ENCODE results near the gene CCSER2.
A peak's percentile ranks its signal among the peaks of the same experiment; 100 is the strongest.
"Not testable (repeated sequence)": the region's sequence is repeated elsewhere in the genome, so short reads cannot be mapped to it uniquely, and the experiment has no call there.

The CCSER2 gene

DNA sequence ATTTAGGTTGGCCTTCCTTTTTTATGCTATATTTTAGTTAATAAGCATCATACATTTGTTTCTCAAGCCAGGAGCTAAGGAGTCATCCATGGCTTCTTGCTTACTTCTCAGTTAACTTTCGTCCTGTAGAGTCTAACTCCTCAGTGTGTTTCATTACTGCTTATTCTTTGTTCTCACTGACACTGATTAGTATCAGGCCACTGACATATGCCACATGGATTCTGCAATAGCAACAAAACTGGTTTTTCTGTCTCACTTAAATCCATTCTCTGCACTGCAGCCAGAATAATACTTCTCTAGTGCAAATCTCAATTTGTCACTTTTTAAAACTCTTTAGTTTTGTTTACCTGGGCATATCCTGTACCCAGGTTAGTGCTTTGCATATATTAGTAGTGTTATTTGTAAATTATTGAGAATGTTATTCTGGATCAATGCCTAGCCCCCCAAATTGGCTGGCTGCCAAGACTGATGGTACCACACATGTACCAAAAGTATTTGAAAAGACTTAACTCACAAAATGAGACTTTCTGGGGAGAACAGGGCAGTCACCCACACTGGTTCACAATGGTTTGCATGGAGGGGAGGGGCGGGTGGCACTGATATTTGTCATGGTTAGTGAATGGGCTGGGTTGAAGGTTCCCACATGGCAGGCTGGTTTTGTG is 79.1 kb downstream of the CCSER2 start:
- Histone ChIP-seq H2BK120ac (ENCODE audit: low read depth, low read length) (no peak overlapping the region), H3K4me1 (ENCODE audit: control insufficient read depth, insufficient read depth, low read depth, low read length) (no peaks in the 10 kb centered on the region), H3K4me3 (ENCODE audit: insufficient read depth in 1 of 2, low read depth in 1 of 2, low read length in 2 of 2) (no peak overlapping the region), H3K4me2 (ENCODE audit: low read length, poor library complexity, severe bottlenecking) (no peak overlapping the region), H3K4ac (ENCODE audit: low read depth in 1 of 2, low read length in 2 of 2) (no peak overlapping the region), H3K9me3 (ENCODE audit: control insufficient read depth, low read length) (peaks cover 17% of the 10 kb centered on the region), H2BK15ac (ENCODE audit: low read depth, poor library complexity, severe bottlenecking) (no peak overlapping the region), H2AK5ac (ENCODE audit: low read length, severe bottlenecking) (no peak overlapping the region), H2BK5ac (ENCODE audit: low read depth, low read length, poor library complexity, severe bottlenecking) (no peak overlapping the region), H3K79me1 (replicated peaks; ENCODE audit: low read length, poor library complexity, severe bottlenecking) (peaks cover 17% of the 10 kb centered on the region), H3K14ac (ENCODE audit: low read length in 2 of 2) (no peak overlapping the region), H3K36me3 (ENCODE audit: control insufficient read depth in 1 of 2, insufficient read depth in 2 of 2, low read depth in 1 of 2, low read length in 2 of 2) (peaks cover 0 to 5% of the 10 kb centered on the region in 2 experiments), H3K27me3 (ENCODE audit: control insufficient read depth in 1 of 2, insufficient read depth in 1 of 2, low read length in 2 of 2) (no peaks in the 10 kb centered on the region), H2BK12ac (ENCODE audit: low read length in 2 of 2) (no peak overlapping the region), H2AFZ (ENCODE audit: low read depth, low read length) (no peak overlapping the region), H3K23ac (ENCODE audit: low read length in 2 of 2) (no peak overlapping the region), H4K8ac (ENCODE audit: low read length) (no peak overlapping the region), H3K9ac (ENCODE audit: low read length) (no peak overlapping the region), H4K91ac (ENCODE audit: low read length) (no peak overlapping the region), H3K27ac (ENCODE audit: low read length, poor library complexity, severe bottlenecking) (no peak overlapping the region), H3K18ac (ENCODE audit: low read depth in 1 of 2, low read length in 2 of 2) (no peak overlapping the region)
- 93% methylated on average over 2 of the region's 2 CpGs for WGBS
- no peak for DNase-seq

DNA sequence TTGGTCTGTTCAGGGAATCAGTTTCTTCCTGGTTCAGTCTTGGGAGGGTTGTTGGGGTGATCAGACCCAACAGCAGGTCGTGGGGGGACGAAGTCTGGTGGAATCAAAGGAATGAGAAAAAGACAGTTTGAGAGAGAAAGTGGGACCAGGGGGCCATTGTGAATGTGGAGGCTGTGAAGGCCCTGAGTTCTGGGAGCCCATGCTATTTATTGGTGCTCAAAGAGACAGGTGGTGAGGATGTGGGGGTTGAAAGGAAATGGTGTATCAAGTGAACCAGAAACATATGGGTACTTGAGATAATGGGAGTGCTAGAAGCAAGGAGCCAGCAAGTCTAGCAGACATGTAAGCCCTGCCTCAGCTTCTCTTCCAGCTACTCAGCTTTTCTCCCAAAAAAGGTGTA is 84.1 kb downstream of the CCSER2 start:
- Histone ChIP-seq H3K14ac (ENCODE audit: low read length in 2 of 2) (no peak overlapping the region), H4K8ac (ENCODE audit: low read length) (no peak overlapping the region), H4K91ac (ENCODE audit: low read length) (no peak overlapping the region), H3K27ac (ENCODE audit: low read length, poor library complexity, severe bottlenecking) (no peak overlapping the region), H3K4me2 (ENCODE audit: low read length, poor library complexity, severe bottlenecking) (no peak overlapping the region), H3K36me3 (ENCODE audit: control insufficient read depth in 1 of 2, insufficient read depth in 2 of 2, low read depth in 1 of 2, low read length in 2 of 2) (peaks cover 9 to 12% of the 10 kb centered on the region in 2 experiments), H3K9ac (ENCODE audit: low read length) (no peak overlapping the region), H3K4me3 (ENCODE audit: insufficient read depth in 1 of 2, low read depth in 1 of 2, low read length in 2 of 2) (peak overlapping the region in 1 of 2 experiments; percentile 28), H2AFZ (ENCODE audit: low read depth, low read length) (no peak overlapping the region), H3K4ac (ENCODE audit: low read depth in 1 of 2, low read length in 2 of 2) (no peak overlapping the region), H2AK5ac (ENCODE audit: low read length, severe bottlenecking) (no peak overlapping the region), H3K4me1 (ENCODE audit: control insufficient read depth, insufficient read depth, low read depth, low read length) (no peaks in the 10 kb centered on the region), H2BK12ac (ENCODE audit: low read length in 2 of 2) (no peak overlapping the region), H3K23ac (ENCODE audit: low read length in 2 of 2) (no peak overlapping the region), H2BK15ac (ENCODE audit: low read depth, poor library complexity, severe bottlenecking) (no peak overlapping the region), H3K9me3 (ENCODE audit: control insufficient read depth, low read length) (peaks cover 46% of the 10 kb centered on the region), H2BK120ac (ENCODE audit: low read depth, low read length) (no peak overlapping the region), H2BK5ac (ENCODE audit: low read depth, low read length, poor library complexity, severe bottlenecking) (no peak overlapping the region), H3K79me1 (replicated peaks; ENCODE audit: low read length, poor library complexity, severe bottlenecking) (peaks cover 25% of the 10 kb centered on the region), H3K18ac (ENCODE audit: low read depth in 1 of 2, low read length in 2 of 2) (no peak overlapping the region), H3K27me3 (ENCODE audit: control insufficient read depth in 1 of 2, insufficient read depth in 1 of 2, low read length in 2 of 2) (no peaks in the 10 kb centered on the region)
- WGBS: 99% methylated on average over 2 of the region's 2 CpGs
- no peak for DNase-seq

DNA sequence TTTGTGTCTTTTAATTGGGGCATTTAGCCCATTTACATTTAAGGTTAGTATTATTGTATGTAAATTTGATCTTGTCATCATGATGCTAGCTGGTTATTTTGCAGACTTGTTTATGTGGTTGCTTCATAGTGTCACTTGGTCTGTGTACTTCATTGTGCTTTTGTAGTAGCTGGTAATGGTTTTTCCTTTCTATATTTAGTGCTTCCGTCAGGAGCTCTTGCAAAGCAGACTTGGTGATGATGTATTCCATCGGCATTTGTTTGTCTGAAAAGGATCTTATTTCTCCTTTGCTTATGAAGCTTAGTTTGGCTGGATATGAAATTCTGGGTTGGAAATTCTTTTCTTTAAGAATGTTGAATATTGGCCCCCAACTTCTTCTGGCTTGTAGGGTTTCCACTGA is 85.7 kb downstream of the CCSER2 start:
- not testable (repeated sequence) for H3K27ac ChIP-seq (ENCODE audit: low read length, poor library complexity, severe bottlenecking)

DNA sequence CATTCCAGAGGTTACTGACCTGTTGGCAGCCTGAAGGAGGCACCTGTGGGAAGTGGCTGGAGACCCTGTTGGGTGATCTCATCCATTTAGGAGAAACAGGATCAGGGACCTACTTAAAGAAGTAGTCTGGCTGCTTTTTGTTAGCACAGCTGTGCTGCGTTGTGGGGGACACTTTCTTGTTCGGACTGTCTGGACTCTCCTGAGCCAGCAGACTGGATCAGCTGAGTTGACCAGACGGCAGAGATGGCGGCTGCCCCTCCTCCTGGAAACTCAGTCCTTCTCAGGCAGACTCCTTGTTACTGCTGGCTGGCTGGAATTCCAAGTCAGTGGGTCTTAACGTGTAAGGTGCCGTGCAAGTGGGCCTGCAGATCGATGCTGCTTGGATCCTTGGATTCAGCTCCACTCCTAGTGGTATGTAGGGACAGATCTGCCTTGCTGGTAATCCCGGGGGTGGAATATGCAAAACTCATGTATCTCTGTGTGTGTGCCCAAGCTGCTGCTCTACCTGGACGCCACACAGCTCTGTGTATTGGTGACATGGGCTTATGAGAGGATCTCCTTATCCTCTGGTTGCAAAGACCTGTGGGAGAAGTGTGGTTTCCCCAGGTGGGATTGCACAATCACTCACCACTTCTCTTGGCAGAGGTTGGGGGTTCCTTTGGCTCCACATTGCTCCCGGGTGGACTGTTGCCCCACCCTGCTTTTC is 87.3 kb downstream of the CCSER2 start:
- Histone ChIP-seq H3K18ac (ENCODE audit: low read depth in 1 of 2, low read length in 2 of 2) (no peak overlapping the region), H3K36me3 (ENCODE audit: control insufficient read depth in 1 of 2, insufficient read depth in 2 of 2, low read depth in 1 of 2, low read length in 2 of 2) (peaks cover 9 to 26% of the 10 kb centered on the region in 2 experiments), H3K23ac (ENCODE audit: low read length in 2 of 2) (no peak overlapping the region), H3K4ac (ENCODE audit: low read depth in 1 of 2, low read length in 2 of 2) (no peak overlapping the region), H3K27me3 (ENCODE audit: control insufficient read depth in 1 of 2, insufficient read depth in 1 of 2, low read length in 2 of 2) (no peaks in the 10 kb centered on the region), H3K4me3 (ENCODE audit: insufficient read depth in 1 of 2, low read depth in 1 of 2, low read length in 2 of 2) (no peak overlapping the region), H3K9ac (ENCODE audit: low read length) (no peak overlapping the region), H3K4me2 (ENCODE audit: low read length, poor library complexity, severe bottlenecking) (no peak overlapping the region), H3K9me3 (ENCODE audit: control insufficient read depth, low read length) (peaks cover 39% of the 10 kb centered on the region), H2BK15ac (ENCODE audit: low read depth, poor library complexity, severe bottlenecking) (no peak overlapping the region), H2AK5ac (ENCODE audit: low read length, severe bottlenecking) (no peak overlapping the region), H3K14ac (ENCODE audit: low read length in 2 of 2) (no peak overlapping the region), H3K27ac (ENCODE audit: low read length, poor library complexity, severe bottlenecking) (no peak overlapping the region), H3K79me1 (replicated peaks; ENCODE audit: low read length, poor library complexity, severe bottlenecking) (peaks cover 23% of the 10 kb centered on the region), H4K8ac (ENCODE audit: low read length) (no peak overlapping the region), H2BK12ac (ENCODE audit: low read length in 2 of 2) (no peak overlapping the region), H3K4me1 (ENCODE audit: control insufficient read depth, insufficient read depth, low read depth, low read length) (no peaks in the 10 kb centered on the region), H2BK120ac (ENCODE audit: low read depth, low read length) (no peak overlapping the region), H2BK5ac (ENCODE audit: low read depth, low read length, poor library complexity, severe bottlenecking) (no peak overlapping the region), H4K91ac (ENCODE audit: low read length) (no peak overlapping the region), H2AFZ (ENCODE audit: low read depth, low read length) (no peak overlapping the region)
- 97% methylated on average over 10 of the region's 10 CpGs for WGBS
- DNase-seq: no peak

More for the DNA sequence above, 85.7 kb downstream of the CCSER2 start:
- not testable (repeated sequence) for H2BK15ac ChIP-seq (ENCODE audit: low read depth, poor library complexity, severe bottlenecking); H2BK12ac ChIP-seq (ENCODE audit: low read length in 2 of 2); H3K4me3 ChIP-seq (ENCODE audit: insufficient read depth in 1 of 2, low read depth in 1 of 2, low read length in 2 of 2); H3K4me2 ChIP-seq (ENCODE audit: low read length, poor library complexity, severe bottlenecking); H2BK5ac ChIP-seq (ENCODE audit: low read depth, low read length, poor library complexity, severe bottlenecking); H2AFZ ChIP-seq (ENCODE audit: low read depth, low read length); H3K4ac ChIP-seq (ENCODE audit: low read depth in 1 of 2, low read length in 2 of 2); H2AK5ac ChIP-seq (ENCODE audit: low read length, severe bottlenecking); H3K4me1 ChIP-seq (ENCODE audit: control insufficient read depth, insufficient read depth, low read depth, low read length); H3K18ac ChIP-seq (ENCODE audit: low read depth in 1 of 2, low read length in 2 of 2); H4K8ac ChIP-seq (ENCODE audit: low read length); H3K27me3 ChIP-seq (ENCODE audit: control insufficient read depth in 1 of 2, insufficient read depth in 1 of 2, low read length in 2 of 2); H3K9ac ChIP-seq (ENCODE audit: low read length); H3K14ac ChIP-seq (ENCODE audit: low read length in 2 of 2); H3K23ac ChIP-seq (ENCODE audit: low read length in 2 of 2); H2BK120ac ChIP-seq (ENCODE audit: low read depth, low read length); H4K91ac ChIP-seq (ENCODE audit: low read length)
- H3K36me3 ChIP-seq (ENCODE audit: control insufficient read depth in 1 of 2, insufficient read depth in 2 of 2, low read depth in 1 of 2, low read length in 2 of 2): peaks cover 9 to 25% of the 10 kb centered on the region in 2 experiments
- peaks cover 24% of the 10 kb centered on the region for H3K79me1 ChIP-seq (replicated peaks; ENCODE audit: low read length, poor library complexity, severe bottlenecking)
- WGBS: 94% methylated on average over 2 of the region's 2 CpGs
- peaks cover 46% of the 10 kb centered on the region for H3K9me3 ChIP-seq (ENCODE audit: control insufficient read depth, low read length)
- DNase-seq: peak; percentile 66
